Measurements from ENCODE around the gene CD300A. TPM values are rescaled to one million over a fixed set of nuclear protein-coding genes. Genes with fewer than 3 reads are reported as not detected.

CD300A gene
- polyA plus RNA-seq, 4 donors = 0.86 to 1.8 (median 1.4) TPM

DNA sequence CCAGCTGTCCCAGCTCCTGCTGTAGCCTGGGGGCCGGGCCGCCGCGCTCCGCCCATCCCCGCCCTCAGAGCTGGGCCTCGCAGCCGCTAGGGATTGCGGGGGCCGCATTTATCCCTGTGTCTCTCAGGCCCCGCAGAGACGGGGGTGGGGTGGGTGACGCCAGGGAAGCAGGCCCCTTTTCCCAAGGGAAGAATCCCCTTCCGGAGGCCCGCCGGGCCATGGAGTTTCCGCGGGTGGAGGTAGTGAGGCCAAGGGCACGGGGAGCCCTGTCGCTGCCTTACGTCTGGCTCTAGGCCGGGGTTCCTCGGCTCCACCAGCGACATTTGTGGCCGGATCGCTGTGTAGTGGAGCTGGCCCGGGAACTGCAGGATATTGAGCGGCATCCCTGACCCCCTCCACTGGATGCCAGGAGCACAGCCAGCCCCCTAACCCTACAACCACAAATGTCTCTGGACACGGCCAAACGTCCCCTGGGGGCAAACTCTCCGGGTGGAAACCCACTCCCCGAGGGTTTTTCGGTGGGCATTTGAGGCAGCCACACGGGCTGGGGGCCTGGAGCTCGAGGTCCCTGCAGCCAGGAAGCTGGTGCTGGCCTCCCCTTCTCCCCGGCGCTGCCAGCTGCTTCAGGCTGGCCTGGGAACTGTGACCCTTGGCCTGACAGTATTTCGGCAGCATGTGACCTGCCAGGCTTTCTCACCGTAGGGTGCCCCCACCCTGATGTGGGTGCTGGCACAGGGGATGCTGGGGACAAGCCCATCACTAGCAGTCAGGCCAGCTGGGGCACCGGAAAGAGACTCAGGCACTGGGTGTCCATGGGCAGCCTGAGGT lies 12.0 kb upstream of the CD300A start:
- DNase-seq (ENCODE audit: low read depth in 4 of 4, low spot score in 3 of 4) = peak in 3 of 4 donors; percentile 82 to 88 (median 86)

DNA sequence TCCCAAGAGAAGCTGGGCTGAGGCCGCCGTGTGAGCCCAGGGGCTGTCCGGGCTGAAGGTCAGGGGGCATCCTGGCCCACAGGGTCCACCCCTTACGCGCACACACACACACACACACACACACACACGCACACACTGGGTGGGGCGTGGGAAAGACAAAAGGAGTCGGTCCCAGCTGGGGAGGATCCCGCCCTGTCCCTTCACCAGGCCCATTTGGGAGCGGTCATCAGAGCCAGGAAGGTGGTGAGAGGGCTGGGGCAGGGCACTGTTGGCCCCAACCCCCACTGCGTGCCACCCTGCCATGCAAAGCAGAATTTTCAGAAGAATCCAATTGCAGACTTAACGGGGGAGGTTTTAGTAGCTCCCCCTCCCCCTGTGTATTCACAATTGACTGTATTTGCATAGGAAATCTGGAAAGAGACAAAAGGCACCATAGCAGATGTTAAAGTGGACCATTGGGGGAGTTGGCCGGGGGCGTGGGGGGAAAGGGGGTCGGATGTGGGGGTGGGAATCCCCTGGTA lies 11.3 kb upstream of the CD300A start:
- no peak for DNase-seq (ENCODE audit: low read depth in 4 of 4, low spot score in 3 of 4)

DNA sequence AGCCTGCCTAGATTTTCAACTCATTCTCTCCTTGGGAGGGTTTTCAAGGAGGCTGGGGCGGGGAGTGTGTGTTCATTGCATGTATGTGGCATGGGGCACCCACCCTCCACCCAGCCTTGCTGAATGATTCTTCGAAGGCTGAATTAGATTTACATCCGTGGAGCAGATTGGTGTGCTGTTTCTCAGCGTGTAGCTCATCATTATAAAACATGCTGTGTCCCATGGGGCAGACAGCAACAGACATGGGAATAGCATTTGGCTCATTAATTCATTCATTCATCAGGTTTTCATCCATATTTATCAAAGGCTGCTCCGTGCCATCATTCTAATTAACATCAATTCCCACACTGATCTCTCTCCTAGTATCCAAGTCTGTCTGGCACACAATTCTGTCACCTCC lies 10.6 kb upstream of the CD300A start:
- no peak for DNase-seq (ENCODE audit: low read depth in 4 of 4, low spot score in 3 of 4)

DNA sequence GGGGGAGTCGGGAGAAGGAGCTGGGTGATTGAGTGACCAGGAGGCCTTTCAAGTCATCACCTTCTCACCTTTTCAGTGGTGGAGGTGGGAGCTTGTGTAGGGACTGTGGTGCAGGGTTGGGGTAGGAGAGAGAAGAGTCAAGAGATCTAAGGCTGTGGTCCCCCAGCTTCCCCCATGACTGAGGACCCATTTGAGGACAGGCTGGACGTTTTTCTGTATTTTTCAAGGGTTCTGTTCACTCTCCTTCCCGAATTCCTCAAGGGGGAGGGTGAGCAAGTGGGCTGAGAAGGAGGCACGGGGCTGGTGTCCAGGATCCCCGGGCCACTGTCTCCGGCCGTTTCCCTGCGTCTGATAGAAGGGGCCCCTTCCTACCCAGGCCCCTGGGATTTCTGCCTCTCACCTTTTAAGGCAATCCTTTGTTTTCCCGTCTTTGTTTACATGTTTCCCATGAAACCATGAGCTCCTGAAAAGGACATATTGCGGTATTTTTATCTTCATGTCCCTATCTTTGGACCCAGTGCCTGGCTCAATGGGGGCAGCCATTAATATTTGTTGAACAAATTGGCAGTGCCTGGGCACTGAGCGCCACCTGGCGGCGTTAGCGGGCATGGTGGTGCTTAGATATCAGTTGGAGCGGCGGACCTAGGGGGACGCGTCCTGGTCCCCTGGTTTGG lies 9.2 kb upstream of the CD300A start:
- DNase-seq (ENCODE audit: low read depth in 4 of 4, low spot score in 3 of 4) = no peak

DNA sequence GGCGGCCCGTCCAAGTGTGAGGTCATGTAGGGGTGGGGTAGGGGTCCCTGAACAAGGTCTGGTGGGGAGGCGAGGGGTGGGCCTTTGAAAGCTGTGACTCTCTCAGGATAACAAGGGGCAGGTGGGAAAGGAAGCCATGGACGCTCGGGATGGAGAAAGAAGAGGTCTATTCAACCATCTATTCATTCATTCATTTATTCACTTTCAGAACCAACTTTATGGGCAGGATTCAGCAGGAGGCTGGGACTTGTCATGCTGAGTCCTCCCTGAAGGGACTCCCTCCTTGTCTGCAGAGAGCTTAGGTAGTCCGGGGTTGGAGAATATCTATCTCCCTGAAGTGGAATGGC lies 8.6 kb upstream of the CD300A start:
- DNase-seq (ENCODE audit: low read depth in 4 of 4, low spot score in 3 of 4) = no peak

DNA sequence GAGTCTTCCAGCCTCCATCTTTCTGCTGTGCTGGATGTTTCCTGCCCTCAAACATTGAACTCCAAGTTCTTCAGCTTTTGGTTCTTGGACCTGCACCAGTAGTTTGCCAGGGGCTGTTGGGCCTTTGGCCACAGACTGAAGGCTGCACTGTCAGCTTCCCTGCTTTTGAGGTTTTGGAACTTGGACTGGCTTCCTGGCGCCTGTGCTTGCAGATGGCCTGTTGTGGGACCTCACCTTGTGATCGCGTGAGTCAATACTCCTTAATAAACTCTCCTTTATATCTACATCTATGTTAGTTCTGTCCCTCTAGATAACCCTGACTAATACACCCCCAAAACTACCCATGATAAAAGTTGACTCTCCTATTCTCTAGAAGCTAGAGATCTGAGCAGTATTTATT lies 7.6 kb upstream of the CD300A start:
- no peak for DNase-seq (ENCODE audit: low read depth in 4 of 4, low spot score in 3 of 4)

DNA sequence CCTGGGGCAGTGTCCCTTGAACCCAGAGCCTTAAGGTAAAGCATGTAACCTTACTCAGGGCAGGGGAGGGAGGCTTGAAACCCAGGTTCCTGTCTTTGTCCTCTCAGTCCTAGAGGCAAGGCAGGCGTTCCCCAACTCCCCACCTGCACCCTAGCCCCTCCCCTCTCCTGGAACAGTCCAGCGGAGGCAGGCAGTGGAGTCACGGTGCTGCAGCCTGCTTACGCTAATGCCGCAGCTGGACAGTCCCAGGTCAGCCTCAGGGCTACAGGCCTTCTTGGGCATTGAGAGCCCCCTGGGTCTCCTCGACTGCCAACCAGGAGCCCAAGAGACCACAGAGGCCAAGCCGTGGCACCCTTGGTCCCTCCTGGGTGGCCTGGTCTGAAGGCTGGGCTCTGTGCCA lies 6.8 kb upstream of the CD300A start:
- DNase-seq (ENCODE audit: low read depth in 4 of 4, low spot score in 3 of 4) = no peak

DNA sequence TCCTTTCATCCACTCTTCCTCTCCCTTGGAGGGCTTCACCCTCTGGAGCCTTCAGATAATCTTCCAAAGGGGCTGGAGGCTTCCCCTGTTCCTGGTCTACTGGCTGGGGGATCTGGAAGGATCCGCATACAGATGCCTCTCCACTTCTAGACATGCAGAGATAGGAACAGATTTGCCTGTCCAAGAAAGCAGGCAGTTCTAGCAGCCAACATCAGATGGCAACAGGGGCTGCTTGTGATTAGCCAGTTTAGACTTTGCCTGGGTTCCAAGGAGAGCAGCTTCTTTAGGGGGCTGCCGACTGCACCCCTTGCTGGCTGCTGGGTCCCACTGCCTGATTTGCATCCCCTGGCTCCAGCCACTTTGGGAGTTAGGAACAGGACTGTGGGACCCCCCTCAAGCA lies 6.2 kb upstream of the CD300A start:
- DNase-seq (ENCODE audit: low read depth in 4 of 4, low spot score in 3 of 4) = no peak

DNA sequence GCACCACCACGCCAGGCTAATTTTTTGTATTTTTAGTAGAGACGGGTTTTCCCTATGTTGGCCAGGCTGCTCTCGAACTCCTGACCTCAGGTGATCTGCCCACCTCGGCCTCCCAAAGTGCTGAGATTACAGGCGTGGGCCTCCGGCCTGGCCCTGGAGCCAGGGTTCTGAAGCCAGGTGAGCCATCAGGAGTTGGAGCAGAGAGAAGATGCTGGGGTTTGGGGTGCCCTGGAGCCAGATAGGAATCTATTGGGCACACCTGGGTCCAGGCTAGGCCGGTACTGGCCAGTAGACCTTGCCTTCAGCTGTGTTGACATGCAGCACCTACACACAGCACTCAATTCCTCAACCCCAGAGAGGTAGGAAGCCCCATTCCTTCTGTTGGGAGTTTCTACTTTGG lies 5.4 kb upstream of the CD300A start:
- no peak for DNase-seq (ENCODE audit: low read depth in 4 of 4, low spot score in 3 of 4)

DNA sequence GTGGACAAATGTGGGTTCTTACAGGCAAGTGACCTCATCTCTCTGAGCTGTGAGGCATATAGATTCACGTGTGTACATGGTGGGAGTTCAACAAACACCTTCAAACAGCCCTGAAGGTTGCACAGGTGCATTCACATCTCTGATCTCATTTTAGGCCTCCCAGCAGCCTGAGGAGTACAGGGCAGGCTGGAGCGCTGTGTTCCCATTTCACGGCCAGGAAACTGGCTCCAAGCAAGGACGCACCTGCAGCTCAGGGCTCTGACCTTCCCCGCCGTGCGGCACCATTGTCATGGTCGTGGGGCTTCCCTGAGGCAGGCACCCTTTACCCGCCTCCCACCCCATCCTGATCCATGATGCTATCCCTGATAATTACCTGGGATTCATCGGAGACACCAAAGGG lies 4.8 kb upstream of the CD300A start:
- no peak for DNase-seq (ENCODE audit: low read depth in 4 of 4, low spot score in 3 of 4)

DNA sequence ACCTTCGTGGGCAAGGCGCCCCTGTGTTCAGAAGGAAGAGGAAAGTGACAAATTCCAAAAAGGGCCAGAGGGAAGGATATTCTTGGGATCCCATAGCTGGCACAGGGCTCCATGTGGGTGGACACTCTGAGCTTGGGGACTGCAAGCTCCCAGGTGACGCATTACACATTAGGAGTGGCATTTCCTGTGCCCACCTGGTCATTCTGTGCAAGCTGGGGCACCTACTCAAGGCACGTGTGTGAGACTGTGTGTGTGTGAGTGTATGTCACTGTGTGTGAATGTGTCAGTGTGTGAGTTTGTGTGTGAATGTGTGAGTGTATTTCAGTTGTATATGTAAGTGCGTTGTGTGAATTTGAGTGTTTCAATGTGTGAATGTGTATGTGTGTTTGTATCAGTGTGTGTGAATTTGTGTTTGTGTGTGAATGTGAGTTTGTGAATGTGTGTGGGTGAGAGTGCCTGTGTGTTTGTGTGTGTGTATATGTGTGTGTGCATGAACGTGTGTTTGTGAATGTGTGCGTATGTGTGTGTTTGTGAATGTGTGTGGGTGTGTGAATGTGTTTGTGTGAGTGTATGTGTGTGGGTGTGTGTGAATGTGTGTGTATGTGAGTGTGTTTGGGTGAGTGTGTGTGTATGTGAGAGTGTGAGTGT lies 1.6 kb upstream of the CD300A start:
- DNase-seq (ENCODE audit: low read depth in 4 of 4, low spot score in 3 of 4) = no peak

DNA sequence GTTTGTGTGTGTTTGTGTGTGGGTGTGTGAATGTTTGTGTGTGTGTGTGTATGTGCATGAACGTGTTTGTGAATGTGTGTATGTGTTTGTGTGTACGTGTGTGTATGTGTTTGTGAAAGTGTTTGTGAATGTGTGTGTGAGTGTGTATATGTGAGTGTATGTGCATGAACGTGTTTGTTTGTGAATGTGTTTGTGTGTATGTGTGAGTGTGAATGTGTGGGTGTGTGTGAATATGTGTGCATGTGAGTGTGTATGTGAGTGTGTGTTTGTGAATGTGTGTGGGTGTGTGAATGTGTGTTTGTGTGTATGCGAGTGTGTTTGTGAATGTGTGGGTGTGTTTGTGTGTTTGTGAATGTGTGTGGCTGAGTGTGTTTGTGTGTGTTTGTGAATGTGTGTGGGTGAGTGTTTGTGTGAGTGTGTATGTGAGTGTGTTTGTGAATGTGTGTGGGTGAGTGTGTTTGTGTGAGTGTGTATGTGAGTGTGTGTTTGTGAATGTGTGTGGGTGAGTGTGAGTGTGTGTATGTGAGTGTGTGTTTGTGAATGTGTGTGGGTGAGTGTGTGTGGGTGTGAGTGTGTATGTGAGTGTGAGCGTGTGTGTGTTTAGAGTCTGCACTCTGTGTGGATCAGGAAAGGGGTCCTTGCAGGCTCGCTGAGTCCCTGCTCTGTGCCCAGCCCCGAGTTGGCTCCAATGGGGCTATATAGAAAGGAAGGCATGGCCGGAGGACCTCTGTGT lies 890 bp upstream of the CD300A start:
- DNase-seq (ENCODE audit: low read depth in 4 of 4, low spot score in 3 of 4) = no peak

DNA sequence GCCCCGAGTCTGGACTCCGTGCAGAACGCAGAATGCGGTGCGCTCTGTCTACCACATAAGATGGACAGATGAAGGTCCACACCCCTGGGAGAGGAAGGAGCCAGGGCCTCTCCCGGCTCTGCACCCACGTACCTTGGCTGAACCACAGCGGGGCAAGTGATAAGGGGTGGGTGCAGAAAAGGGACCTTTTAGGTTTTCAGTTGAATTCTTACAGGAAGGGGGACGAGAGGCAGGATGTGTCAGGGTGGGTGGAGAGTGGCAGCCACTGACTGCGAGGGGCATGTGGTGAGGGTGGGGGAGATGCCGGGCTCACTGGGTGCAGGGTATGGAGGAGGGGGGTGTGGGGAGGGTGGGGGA lies 372 bp downstream of the CD300A start:
- no peak for DNase-seq (ENCODE audit: low read depth in 4 of 4, low spot score in 3 of 4)

DNA sequence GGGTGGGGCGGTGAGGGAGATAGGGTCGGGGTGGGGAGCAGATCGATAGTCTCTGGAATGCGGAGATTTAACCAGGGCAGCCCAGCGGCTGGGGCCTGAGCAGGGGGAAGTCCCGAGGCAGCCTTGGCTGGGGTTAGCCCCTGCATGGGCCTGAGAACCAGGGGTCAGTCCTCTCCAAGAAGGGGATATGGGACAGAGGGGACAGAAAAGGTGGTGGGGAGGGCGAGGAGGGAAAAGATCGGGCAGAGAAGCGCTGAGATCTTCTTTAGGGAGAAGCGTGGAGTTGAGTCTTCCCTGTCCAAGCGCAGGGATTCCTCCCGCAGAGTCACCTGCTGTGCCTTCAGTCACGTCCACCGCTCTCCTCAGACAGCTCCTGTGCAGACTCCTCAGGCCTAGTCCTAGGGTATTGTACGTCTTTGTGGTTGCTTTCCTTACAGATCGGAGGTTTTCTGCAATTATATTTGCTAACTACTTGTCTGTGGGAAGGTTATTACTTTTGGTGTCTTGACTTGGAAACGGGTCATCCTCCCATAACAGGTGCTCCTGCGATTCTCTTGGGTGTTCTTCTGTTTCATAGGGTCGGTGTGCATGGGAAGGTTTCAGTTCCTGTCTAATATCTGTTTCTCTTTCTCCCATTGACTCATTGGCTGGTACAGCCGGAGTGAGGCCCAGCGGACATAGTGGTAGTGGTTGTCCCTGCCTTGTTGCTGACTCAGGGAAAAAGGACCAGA lies 952 bp downstream of the CD300A start:
- no peak for DNase-seq (ENCODE audit: low read depth in 4 of 4, low spot score in 3 of 4)

DNA sequence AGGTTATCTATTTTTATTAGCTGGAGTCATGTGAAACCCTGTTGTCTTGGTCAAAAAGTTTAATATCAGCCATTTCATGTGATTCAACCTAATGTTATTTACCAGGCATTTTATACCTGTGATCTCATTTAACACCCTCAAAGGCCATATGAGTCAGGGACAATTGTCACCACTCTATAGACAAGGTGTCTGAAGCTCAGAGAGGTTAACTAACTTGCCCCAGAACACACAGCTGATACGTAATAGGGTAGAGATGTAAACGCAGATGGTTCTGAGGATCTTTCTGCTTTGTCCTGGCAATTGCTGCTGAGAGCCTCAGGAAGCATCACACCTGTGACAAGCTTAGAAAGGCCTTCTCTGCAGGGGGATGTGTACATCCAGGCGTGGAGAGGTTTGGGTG lies 4.9 kb downstream of the CD300A start:
- no peak for DNase-seq (ENCODE audit: low read depth in 4 of 4, low spot score in 3 of 4)

DNA sequence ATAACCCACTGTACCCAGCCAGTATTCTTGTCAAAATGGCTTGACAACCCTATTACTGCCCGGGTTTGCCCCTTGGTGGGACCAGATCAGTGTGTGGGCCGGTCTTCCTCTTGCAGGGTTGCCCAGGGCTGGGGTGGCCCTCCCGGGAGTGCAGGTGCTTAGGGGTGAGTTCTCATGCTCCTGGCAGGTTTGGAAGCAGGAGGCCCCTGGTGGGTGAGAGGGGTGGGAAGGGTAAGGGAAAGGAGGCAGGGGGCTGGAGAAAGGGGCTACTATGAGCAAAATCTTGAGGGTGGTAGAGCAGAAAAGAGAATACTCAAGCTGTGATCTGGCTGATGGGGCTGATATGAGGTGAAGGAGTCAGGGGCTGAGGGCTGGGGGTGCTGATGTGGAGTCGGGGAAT lies 6.5 kb downstream of the CD300A start:
- DNase-seq (ENCODE audit: low read depth in 4 of 4, low spot score in 3 of 4) = no peak

DNA sequence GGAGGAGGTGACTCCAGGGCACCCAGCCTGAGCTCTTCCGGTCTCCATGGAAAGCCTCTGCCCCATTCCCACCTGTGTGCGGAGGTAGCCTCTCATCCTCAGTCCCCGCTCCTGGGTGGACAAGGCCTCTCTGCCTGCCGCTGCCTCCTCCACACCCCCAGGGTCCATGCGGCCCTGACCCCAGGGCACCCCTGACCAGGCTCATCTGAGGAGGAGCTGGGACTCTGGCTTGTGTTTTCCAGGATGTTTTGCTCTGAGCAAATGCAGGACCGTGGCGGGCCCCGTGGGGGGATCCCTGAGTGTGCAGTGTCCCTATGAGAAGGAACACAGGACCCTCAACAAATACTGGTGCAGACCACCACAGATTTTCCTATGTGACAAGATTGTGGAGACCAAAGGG lies 6.9 kb downstream of the CD300A start:
- DNase-seq (ENCODE audit: low read depth in 4 of 4, low spot score in 3 of 4) = no peak

DNA sequence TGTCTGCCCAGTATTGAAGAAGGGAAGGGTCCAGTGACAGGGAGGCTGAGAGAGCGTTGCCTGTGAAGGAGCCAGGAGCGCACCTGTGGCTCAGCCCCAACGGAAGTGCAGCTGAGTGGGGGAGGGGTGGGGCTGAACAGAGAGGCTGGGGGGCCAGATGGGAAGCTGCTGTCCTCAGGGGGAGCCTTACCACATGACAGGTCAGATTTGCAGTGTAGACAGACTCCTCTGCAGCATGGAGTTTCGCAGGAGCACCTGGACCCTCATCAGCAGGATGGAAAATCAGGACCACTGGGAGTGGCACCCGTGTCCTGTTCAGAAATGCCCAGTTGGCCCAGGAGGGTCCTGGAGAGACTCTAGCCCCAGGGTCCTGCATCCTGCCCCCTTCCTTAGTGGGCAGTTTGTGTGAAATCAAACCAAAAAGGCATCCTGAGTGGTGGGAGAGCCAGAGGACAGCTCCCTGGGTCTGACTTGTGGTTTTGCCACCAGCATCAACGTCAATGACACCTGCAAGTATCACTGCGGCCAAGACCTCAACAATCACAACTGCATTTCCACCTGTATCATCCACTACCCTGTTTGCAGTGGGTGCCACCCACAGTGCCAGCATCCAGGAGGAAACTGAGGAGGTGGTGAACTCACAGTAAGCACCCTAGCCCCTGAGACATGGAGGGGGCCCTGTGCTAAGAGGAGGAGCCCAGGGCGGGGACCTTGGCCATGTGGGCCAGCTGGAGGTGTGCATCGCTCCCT lies 7.8 kb downstream of the CD300A start:
- no peak for DNase-seq (ENCODE audit: low read depth in 4 of 4, low spot score in 3 of 4)

DNA sequence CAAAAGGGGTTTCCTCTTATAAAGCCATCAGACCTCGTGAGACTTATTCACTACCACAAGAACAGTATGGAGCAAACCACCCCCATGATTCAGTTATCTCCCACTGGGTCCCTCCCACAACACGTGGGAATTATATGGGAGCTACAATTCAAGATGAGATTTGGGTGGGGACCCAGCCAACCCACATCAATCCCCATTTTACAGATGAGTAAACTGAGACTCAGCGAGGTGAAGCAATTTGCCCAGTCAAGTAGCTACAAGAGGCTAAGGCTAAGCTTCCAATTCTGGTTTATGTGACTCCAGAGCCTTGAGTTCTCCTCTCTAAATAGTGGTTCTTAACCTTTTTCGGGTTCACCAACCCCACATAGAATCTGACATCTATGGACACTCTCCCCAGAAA lies 8.8 kb downstream of the CD300A start:
- DNase-seq (ENCODE audit: low read depth in 4 of 4, low spot score in 3 of 4) = no peak

DNA sequence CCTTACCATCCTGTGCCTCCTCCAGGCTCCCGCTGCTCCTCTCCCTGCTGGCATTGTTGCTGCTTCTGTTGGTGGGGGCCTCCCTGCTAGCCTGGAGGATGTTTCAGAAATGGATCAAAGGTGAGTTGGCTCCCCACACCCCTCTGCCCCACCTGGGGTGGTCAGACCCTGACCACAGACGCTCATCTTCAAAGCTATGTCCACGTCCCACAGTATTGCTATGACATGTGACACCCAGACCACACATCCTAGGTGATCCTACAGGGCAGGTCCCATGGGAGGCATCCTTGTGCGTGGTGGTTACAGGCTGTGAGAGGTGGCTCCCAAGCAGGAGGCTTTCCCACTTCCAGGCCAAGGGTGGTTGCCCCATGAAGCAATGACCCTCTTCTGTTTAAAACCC lies 11.0 kb downstream of the CD300A start:
- no peak for DNase-seq (ENCODE audit: low read depth in 4 of 4, low spot score in 3 of 4)
